Raji (cell line): ENCODE data around the gene INSYN2A.

Source experiments
- POLR2A ChIP-seq: IDR thresholded peaks from 2 replicates; pipeline ENCODE4 v1.6.1; 2011; ENCODE audit warnings: low read depth, low read length, control low read depth; ENCODE audit not compliant: insufficient read depth

The INSYN2A gene

GRCh38 chr10:127149501-127150081 lies 46.8 kb downstream of the INSYN2A start:
- no peak for TF ChIP-seq POLR2A

DNA sequence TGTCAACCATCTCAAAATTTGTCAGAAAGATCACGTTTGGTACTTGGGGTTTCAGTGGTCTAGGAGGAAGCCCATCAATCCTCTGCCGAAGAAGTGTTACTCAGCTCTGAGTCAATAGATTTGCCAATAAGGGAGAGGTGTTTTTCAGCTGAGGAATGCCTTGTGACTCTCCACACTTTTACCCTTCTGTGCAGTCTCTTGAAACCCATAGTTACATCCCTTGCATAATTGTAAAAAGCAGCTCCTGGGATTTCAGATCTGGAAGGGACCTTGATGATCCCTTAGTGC lies 47.5 kb downstream of the INSYN2A start:
- no peak for TF ChIP-seq POLR2A

GRCh38 chr10:127148066-127148932 lies 48.1 kb downstream of the INSYN2A start:
- TF ChIP-seq POLR2A, result no peak

- no peak for TF ChIP-seq POLR2A
These were observed 49.7 kb downstream of the INSYN2A start for GRCh38 chr10:127146661-127147060.
